GM23248 (cell line): ENCODE measurements around the gene CD93.

Source experiments
- EZH2 ChIP-seq: fragments of 200-600 bp; sonication (generic); IDR thresholded peaks from 2 replicates; pipeline ENCODE4 v1.6.1; 2018; ENCODE audit warnings: antibody characterized with exemption, mild to moderate bottlenecking; ENCODE audit not compliant: insufficient read depth, poor library complexity, severe bottlenecking
- EZH2phosphoT487 ChIP-seq: fragments of 200-600 bp; sonication (generic); IDR thresholded peaks from 2 replicates; pipeline ENCODE4 v1.6.1; 2018; ENCODE audit warnings: antibody characterized with exemption, moderate library complexity, mild to moderate bottlenecking, low read depth; ENCODE audit not compliant: insufficient read depth

GRCh38 chr20:23079016-23079351 is 7.1 kb downstream of the CD93 start:
- TF ChIP-seq EZH2 (no peak), EZH2phosphoT487 (no peak)
